ENCODE results near the gene FAM76A. TPM values are rescaled to one million over a fixed set of nuclear protein-coding genes. Genes with fewer than 3 reads are reported as not detected.
"Not testable (repeated sequence)": the region's sequence is repeated elsewhere in the genome, so short reads cannot be mapped to it uniquely, and the experiment has no call there.

Gene FAM76A
- total RNA-seq, 2 donors from 2014 or later, result 17.7 to 25.9 TPM

- H3K4me3 Mint-ChIP-seq, result no peak overlapping the region
- H3K27ac Mint-ChIP-seq, result no peak overlapping the region
- H3K27me3 Mint-ChIP-seq, result no peaks in the 10 kb centered on the region
- no peaks in the 10 kb centered on the region for H3K9me3 ChIP-seq (ENCODE audit: control insufficient read depth, low read length, poor library complexity, severe bottlenecking)
- peaks cover 4% of the 10 kb centered on the region for H3K4me1 Mint-ChIP-seq
- peaks cover 9% of the 10 kb centered on the region for H3K36me3 Mint-ChIP-seq (ENCODE audit: low read depth)
- ATAC-seq, result no peak
- no peak for DNase-seq
These were observed 81.0 kb downstream of the FAM76A start for GRCh38 chr1:27806758-27807157.

GRCh38 chr1:27807385-27807784 is 81.6 kb downstream of the FAM76A start:
- no peak overlapping the region for H3K4me3 Mint-ChIP-seq
- peaks cover 9% of the 10 kb centered on the region for H3K36me3 Mint-ChIP-seq (ENCODE audit: low read depth)
- no peak overlapping the region for H3K27ac Mint-ChIP-seq
- no peaks in the 10 kb centered on the region for H3K9me3 ChIP-seq (ENCODE audit: control insufficient read depth, low read length, poor library complexity, severe bottlenecking)
- DNase-seq (no peak), ATAC-seq (no peak)
- peaks cover 4% of the 10 kb centered on the region for H3K4me1 Mint-ChIP-seq
- no peaks in the 10 kb centered on the region for H3K27me3 Mint-ChIP-seq

- H3K9me3 ChIP-seq (ENCODE audit: control insufficient read depth, low read length, poor library complexity, severe bottlenecking); H3K27ac Mint-ChIP-seq; H3K4me3 Mint-ChIP-seq; H3K36me3 Mint-ChIP-seq (ENCODE audit: low read depth); ATAC-seq; DNase-seq; H3K27me3 Mint-ChIP-seq; H3K4me1 Mint-ChIP-seq: not testable (repeated sequence)
These were observed 82.4 kb downstream of the FAM76A start for GRCh38 chr1:27808131-27808530.

GRCh38 chr1:27809883-27810282 is 84.1 kb downstream of the FAM76A start:
- ATAC-seq, result no peak
- Mint-ChIP-seq H3K4me1 (peaks cover 2% of the 10 kb centered on the region), H3K27ac (no peak overlapping the region), H3K27me3 (no peaks in the 10 kb centered on the region), H3K36me3 (ENCODE audit: low read depth) (peaks cover under 1% of the 10 kb centered on the region), H3K4me3 (no peak overlapping the region)
- H3K9me3 ChIP-seq (ENCODE audit: control insufficient read depth, low read length, poor library complexity, severe bottlenecking), result no peaks in the 10 kb centered on the region
- no peak for DNase-seq

- Mint-ChIP-seq H3K27me3 (no peaks in the 10 kb centered on the region), H3K36me3 (ENCODE audit: low read depth) (peaks cover 3% of the 10 kb centered on the region), H3K27ac (no peak overlapping the region), H3K4me1 (peaks cover 4% of the 10 kb centered on the region), H3K4me3 (no peak overlapping the region)
- ATAC-seq (no peak), DNase-seq (no peak)
- H3K9me3 ChIP-seq (ENCODE audit: control insufficient read depth, low read length, poor library complexity, severe bottlenecking), result no peaks in the 10 kb centered on the region
These were observed 86.2 kb downstream of the FAM76A start for GRCh38 chr1:27811741-27812500.

Other genes starting within 250 kb of the FAM76A start
- gene WASF2, start 235.8 kb upstream of the FAM76A start, total RNA-seq, result 100 to 1,000 TPM; 124 to 144 TPM
- 10 to 100 TPM; 15.9 to 18.7 TPM for gene AHDC1, start 121.8 kb upstream of the FAM76A start, total RNA-seq
- gene FGR, start 90.8 kb upstream of the FAM76A start, total RNA-seq, result 10 to 100 TPM in 1 of 2 donors, 1 to 10 TPM in 1; 3.3 to 12.6 TPM
- 10 to 100 TPM; 25.7 to 26.4 TPM for gene IFI6, start 53.8 kb upstream of the FAM76A start, total RNA-seq
- 10 to 100 TPM; 23.4 to 27.7 TPM for gene STX12, start 47.3 kb downstream of the FAM76A start, total RNA-seq
- 10 to 100 TPM; 19.6 to 21.4 TPM for gene PPP1R8, start 104.8 kb downstream of the FAM76A start, total RNA-seq
- 10 to 100 TPM; 33.6 to 72.0 TPM for gene THEMIS2, start 146.6 kb downstream of the FAM76A start, total RNA-seq
- gene RPA2, start 188.6 kb downstream of the FAM76A start, total RNA-seq, result 10 to 100 TPM; 21.3 to 33.3 TPM
- gene SMPDL3B, start 209.0 kb downstream of the FAM76A start, total RNA-seq, result not detected
- 1 to 10 TPM; 4.6 to 7.3 TPM for gene XKR8, start 234.0 kb downstream of the FAM76A start, total RNA-seq